H9 (cell line): ENCODE results near the gene LDB2. TPM values are rescaled to one million over a fixed set of nuclear protein-coding genes. Genes with fewer than 3 reads are reported as not detected.

ENCODE experiments used
- DNase-seq: peaks from one replicate; pipeline ENCODE4 v3.0.0-alpha.2; 2017
- H2AFZ ChIP-seq: one replicate; pipeline ENCODE4 v1.6.1; 2013; ENCODE audit warnings: mild to moderate bottlenecking, low read length, control low read depth, moderate library complexity
- H2AK5ac ChIP-seq: 2 replicates; pipeline ENCODE4 v1.6.1; 2013; ENCODE audit warnings: low read length, control low read depth, mixed read lengths; ENCODE audit not compliant: insufficient read length
- H2BK120ac ChIP-seq: one replicate; pipeline ENCODE4 v1.6.1; 2013; ENCODE audit warnings: low read depth, mild to moderate bottlenecking, low read length, control low read depth, inconsistent platforms; ENCODE audit not compliant: poor library complexity, severe bottlenecking
- H2BK12ac ChIP-seq: 2 replicates; pipeline ENCODE4 v1.6.1; 2013; ENCODE audit warnings: low read length, control low read depth, mixed read lengths, low read depth; ENCODE audit not compliant: insufficient read length
- H2BK15ac ChIP-seq: 2 replicates; pipeline ENCODE4 v1.6.1; 2013; ENCODE audit warnings: low read depth, low read length, control low read depth
- H2BK20ac ChIP-seq: one replicate; pipeline ENCODE4 v1.6.1; 2013; ENCODE audit warnings: low read depth, mild to moderate bottlenecking, low read length, control low read depth, inconsistent platforms; ENCODE audit not compliant: poor library complexity, severe bottlenecking
- H2BK5ac ChIP-seq: 2 replicates; pipeline ENCODE4 v1.6.1; 2013; ENCODE audit warnings: low read length, control low read depth, mixed read lengths; ENCODE audit not compliant: insufficient read length
- H3K14ac ChIP-seq: 2 replicates; pipeline ENCODE4 v1.6.1; 2013; ENCODE audit warnings: low read length, control low read depth; ENCODE audit not compliant: insufficient read depth
- H3K18ac ChIP-seq: 2 replicates; pipeline ENCODE4 v1.6.1; 2013; ENCODE audit warnings: low read depth, mild to moderate bottlenecking, mixed read lengths, low read length, control low read depth; ENCODE audit not compliant: insufficient read length
- H3K23ac ChIP-seq: 2 replicates; pipeline ENCODE4 v1.6.1; 2013; ENCODE audit warnings: low read length, control low read depth, mixed read lengths, low read depth; ENCODE audit not compliant: insufficient read length
- H3K23me2 ChIP-seq: 2 replicates; pipeline ENCODE4 v1.6.1; 2013; ENCODE audit warnings: low read depth, mild to moderate bottlenecking, mixed read lengths, low read length, control low read depth; ENCODE audit not compliant: insufficient read length, poor library complexity, severe bottlenecking
- H3K27ac ChIP-seq: 2 replicates; pipeline ENCODE4 v1.5.1; 2013; ENCODE audit warnings: low read length, control low read depth, mixed read lengths, low read depth; ENCODE audit not compliant: insufficient read length
- H3K27me3 ChIP-seq: 2 replicates; pipeline ENCODE4 v1.6.1; 2013; ENCODE audit warnings: low read length, control low read depth, inconsistent platforms; ENCODE audit not compliant: insufficient read depth
- H3K4ac ChIP-seq: 2 replicates; pipeline ENCODE4 v1.6.1; 2013; ENCODE audit warnings: low read depth, mild to moderate bottlenecking, control low read depth, inconsistent platforms, low read length, moderate library complexity
- H3K4me1 ChIP-seq: 2 replicates; pipeline ENCODE4 v1.6.1; 2013; ENCODE audit warnings: low read length, control low read depth, inconsistent platforms; ENCODE audit not compliant: insufficient read depth
- H3K4me2 ChIP-seq: 2 replicates; pipeline ENCODE4 v1.6.1; 2013; ENCODE audit warnings: low read length, control low read depth, mixed read lengths; ENCODE audit not compliant: insufficient read length, insufficient read depth
- H3K56ac ChIP-seq: 2 replicates; pipeline ENCODE4 v1.6.1; 2013; ENCODE audit warnings: low read depth, mild to moderate bottlenecking, mixed read lengths, low read length, control low read depth; ENCODE audit not compliant: insufficient read length
- H3K79me1 ChIP-seq: 2 replicates; pipeline ENCODE4 v1.6.1; 2013; ENCODE audit warnings: low read depth, mild to moderate bottlenecking, moderate library complexity, low read length, control low read depth, inconsistent platforms; ENCODE audit not compliant: insufficient read depth, poor library complexity, severe bottlenecking
- H3K79me2 ChIP-seq: 2 replicates; pipeline ENCODE4 v1.6.1; 2013; ENCODE audit warnings: low read length, control low read depth, inconsistent platforms; ENCODE audit not compliant: insufficient read depth
- H3K9ac ChIP-seq: 2 replicates; pipeline ENCODE4 v1.6.1; 2013; ENCODE audit warnings: low read length, control low read depth, mixed read lengths; ENCODE audit not compliant: insufficient read length; ENCODE audit errors: extremely low read depth
- H3K9me3 ChIP-seq: one replicate; pipeline ENCODE4 v1.6.1; 2013; ENCODE audit warnings: low read depth, low read length, inconsistent platforms; ENCODE audit not compliant: control insufficient read depth
- H3T11ph ChIP-seq: one replicate; pipeline ENCODE4 v1.6.1; 2013; ENCODE audit warnings: mild to moderate bottlenecking, low read length, control low read depth, inconsistent platforms
- H4K20me1 ChIP-seq: one replicate; pipeline ENCODE4 v1.6.1; 2013; ENCODE audit not compliant: control insufficient read depth, insufficient read length, insufficient read depth
- H4K5ac ChIP-seq: 2 replicates; pipeline ENCODE4 v1.6.1; 2013; ENCODE audit warnings: low read depth, mild to moderate bottlenecking, mixed read lengths, low read length, control low read depth; ENCODE audit not compliant: insufficient read length
- H4K8ac ChIP-seq: replicated peaks from 2 replicates; pipeline ENCODE4 v1.6.1; 2013; ENCODE audit warnings: low read length, control low read depth, mixed read lengths, low read depth; ENCODE audit not compliant: insufficient read length
- H4K91ac ChIP-seq: 2 replicates; pipeline ENCODE4 v1.6.1; 2013; ENCODE audit warnings: low read depth, mild to moderate bottlenecking, moderate library complexity, mixed read lengths, low read length, control low read depth; ENCODE audit not compliant: insufficient read length
- H3K27ac Mint-ChIP-seq, 3 experiments: 2 replicates in 2 of 3; 3 replicates in 1 of 3; pipeline ENCODE4 v1.8.0; 2020 to 2021; ENCODE audit warnings: mixed read lengths in 3 of 3, mild to moderate bottlenecking in 1 of 3, moderate library complexity in 1 of 3
- H3K27me3 Mint-ChIP-seq: 2 replicates; pipeline ENCODE4 v1.8.0; 2021; ENCODE audit warnings: low read depth, mild to moderate bottlenecking, moderate library complexity, mixed read lengths
- H3K36me3 Mint-ChIP-seq, 3 experiments: 2 replicates in 2 of 3; 3 replicates in 1 of 3; pipeline ENCODE4 v1.8.0; 2020 to 2021; ENCODE audit warnings: low read depth in 3 of 3, mixed read lengths in 3 of 3; ENCODE audit not compliant: insufficient read depth in 1 of 3
- H3K4me1 Mint-ChIP-seq, 2 experiments: 2 replicates each; pipeline ENCODE4 v1.8.0; 2020; ENCODE audit warnings: mixed read lengths in 2 of 2
- H3K4me3 Mint-ChIP-seq, 2 experiments: 2 replicates in 1 of 2; 3 replicates in 1 of 2; pipeline ENCODE4 v1.8.0; 2020 to 2021; ENCODE audit warnings: mild to moderate bottlenecking in 2 of 2, mixed read lengths in 2 of 2, moderate library complexity in 1 of 2
- H3K9me3 Mint-ChIP-seq, 2 experiments: 2 replicates in 1 of 2; 3 replicates in 1 of 2; pipeline ENCODE4 v1.8.0; 2020; ENCODE audit warnings: mild to moderate bottlenecking in 2 of 2, mixed read lengths in 2 of 2, moderate library complexity in 1 of 2
- CTCF ChIP-seq: fragments of 200-600 bp; sonication (generic); conservative IDR thresholded peaks from 3 replicates; pipeline ENCODE4 v1.8.0; 2021; ENCODE audit warnings: antibody characterized with exemption, mild to moderate bottlenecking
- WGBS: extraction: QIAGEN DNeasy Blood & Tissue Kit; methylation state at CpG from one replicate; pipeline ENCODE4 v1.1.7; 2013; ENCODE audit warnings: missing lambda C conversion rate, low lambda C conversion rate, mixed read lengths; ENCODE audit not compliant: insufficient read length; ENCODE audit errors: extremely low coverage; 5-methylcytosine and 5-hydroxymethylcytosine counted together
- total RNA-seq: library from RNA; stranded (reverse); gene quantifications from 2 replicates; pipeline ENCODE4 v1.2.1, GENCODE V29; 2021

The LDB2 gene
- total RNA-seq, 1 experiment from 2014 or later = 22.5 TPM

GRCh38 chr4:16865897-16866283 lies 32.6 kb downstream of the LDB2 start:
- H2BK5ac ChIP-seq = no peak overlapping the region
- H2BK120ac ChIP-seq = peak overlapping the region; percentile 19
- no peaks in the 10 kb centered on the region for H3K9me3 ChIP-seq
- no CpG with 5 or more reads among the region's 4 CpGs for WGBS
- H2AFZ ChIP-seq = no peak overlapping the region
- H3K14ac ChIP-seq = no peak overlapping the region
- no peak overlapping the region for H2BK20ac ChIP-seq
- H3K23me2 ChIP-seq = no peaks in the 10 kb centered on the region
- Mint-ChIP-seq H3K4me1 (peaks cover 22 to 23% of the 10 kb centered on the region in 2 experiments), H3K4me3 (no peak overlapping the region), H3K9me3 (no peaks in the 10 kb centered on the region; a peak in 1 of 5 replicates), H3K27ac (0 out of 7 replicates have a peak overlapping the region, but pooled peaks of 1 of the 3 experiments have one; percentile 16), H3K27me3 (no peaks in the 10 kb centered on the region), H3K36me3 (peaks cover 10 to 19% (median 13%) of the 10 kb centered on the region in 3 experiments)
- H4K20me1 ChIP-seq = no peaks in the 10 kb centered on the region
- H2BK12ac ChIP-seq = no peak overlapping the region
- H3K23ac ChIP-seq = no peak overlapping the region
- no peak for DNase-seq
- H3K27ac ChIP-seq = no peak overlapping the region
- peaks cover 4% of the 10 kb centered on the region; the same call in 1 of the 2 replicates for H3K79me2 ChIP-seq
- no peak overlapping the region for H3K18ac ChIP-seq
- no peak overlapping the region for H3K56ac ChIP-seq
- H3K27me3 ChIP-seq = no peaks in the 10 kb centered on the region
- H3K9ac ChIP-seq = no peak overlapping the region
- peaks cover 3% of the 10 kb centered on the region for H3K79me1 ChIP-seq
- no peak for TF ChIP-seq CTCF
- no peak overlapping the region for H4K8ac ChIP-seq
- H4K5ac ChIP-seq = no peak overlapping the region
- H4K91ac ChIP-seq = no peak overlapping the region
- H2BK15ac ChIP-seq = no peak overlapping the region
- H2AK5ac ChIP-seq = no peak overlapping the region
- H3T11ph ChIP-seq = no peak overlapping the region
- no peak overlapping the region for H3K4ac ChIP-seq
- peaks cover 12% of the 10 kb centered on the region; the same call in 1 of the 2 replicates for H3K4me1 ChIP-seq
- no peak overlapping the region for H3K4me2 ChIP-seq
